Measurements from ENCODE around the gene OGN. TPM values are rescaled to one million over a fixed set of nuclear protein-coding genes. Genes with fewer than 3 reads are reported as not detected.

The OGN gene
- total RNA-seq, 1 donor from 2014 or later: 2.8 TPM

- TF ChIP-seq CTCF (conservative IDR thresholded peaks at IDR 0.05): no peak
- Mint-ChIP-seq H3K27ac (no peak overlapping the region), H3K9me3 (peaks cover 5% of the 10 kb centered on the region), H3K4me3 (no peak overlapping the region), H3K36me3 (peaks cover 6% of the 10 kb centered on the region), H3K27me3 (no peaks in the 10 kb centered on the region), H3K4me1 (ENCODE audit: unreplicated experiment) (no peaks in the 10 kb centered on the region)
- DNase-seq (ENCODE audit: extremely low spot score, unreplicated experiment): no peak
Measured at GRCh38 chr9:92360083-92360482, 44.3 kb downstream of the OGN start.

- Mint-ChIP-seq H3K9me3 (peaks cover 8% of the 10 kb centered on the region), H3K4me3 (no peak overlapping the region), H3K4me1 (ENCODE audit: unreplicated experiment) (no peaks in the 10 kb centered on the region), H3K27me3 (no peaks in the 10 kb centered on the region), H3K36me3 (peaks cover 9% of the 10 kb centered on the region), H3K27ac (peak overlapping the region; percentile 19)
- DNase-seq (ENCODE audit: extremely low spot score, unreplicated experiment): no peak
- TF ChIP-seq CTCF (conservative IDR thresholded peaks at IDR 0.05): no peak
Measured at GRCh38 chr9:92359394-92359995, 44.9 kb downstream of the OGN start.

- H3K4me3 Mint-ChIP-seq: no peak overlapping the region
- no peaks in the 10 kb centered on the region for H3K27me3 Mint-ChIP-seq
- H3K36me3 Mint-ChIP-seq: peaks cover 19% of the 10 kb centered on the region
- no peak overlapping the region for H3K27ac Mint-ChIP-seq
- peaks cover 8% of the 10 kb centered on the region for H3K9me3 Mint-ChIP-seq
- no peak for DNase-seq (ENCODE audit: extremely low spot score, unreplicated experiment)
- TF ChIP-seq CTCF (conservative IDR thresholded peaks at IDR 0.05): no peak
- H3K4me1 Mint-ChIP-seq (ENCODE audit: unreplicated experiment): no peaks in the 10 kb centered on the region
Measured at GRCh38 chr9:92353051-92353450, 51.3 kb downstream of the OGN start.

GRCh38 chr9:92350740-92351133 is 53.6 kb downstream of the OGN start:
- no peak for TF ChIP-seq CTCF (conservative IDR thresholded peaks at IDR 0.05)
- Mint-ChIP-seq H3K4me1 (ENCODE audit: unreplicated experiment) (no peaks in the 10 kb centered on the region), H3K4me3 (no peak overlapping the region), H3K36me3 (peaks cover 14% of the 10 kb centered on the region), H3K27ac (no peak overlapping the region), H3K9me3 (peaks cover 4% of the 10 kb centered on the region), H3K27me3 (no peaks in the 10 kb centered on the region)
- DNase-seq (ENCODE audit: extremely low spot score, unreplicated experiment): no peak

- no peaks in the 10 kb centered on the region for H3K4me1 Mint-ChIP-seq (ENCODE audit: unreplicated experiment)
- no peaks in the 10 kb centered on the region for H3K27me3 Mint-ChIP-seq
- DNase-seq (ENCODE audit: extremely low spot score, unreplicated experiment): no peak
- H3K27ac Mint-ChIP-seq: no peak overlapping the region
- H3K9me3 Mint-ChIP-seq: peaks cover 4% of the 10 kb centered on the region
- H3K36me3 Mint-ChIP-seq: peaks cover 14% of the 10 kb centered on the region
- H3K4me3 Mint-ChIP-seq: no peak overlapping the region
- TF ChIP-seq CTCF (conservative IDR thresholded peaks at IDR 0.05): no peak
Measured at GRCh38 chr9:92349771-92350739, 54.3 kb downstream of the OGN start.

Data from type B pancreatic cell (in vitro differentiated cells).